Naive thymus-derived CD8-positive, alpha-beta T cell (primary cell): Measurements from ENCODE around the gene ZNF217. TPM values are rescaled to one million over a fixed set of nuclear protein-coding genes. Genes with fewer than 3 reads are reported as not detected.
"Not testable (repeated sequence)": the region's sequence is repeated elsewhere in the genome, so short reads cannot be mapped to it uniquely, and the experiment has no call there.

Source experiments
- ATAC-seq, 2 donors: fragments of 150-1000 bp; cut with Tn5 transposase in 1 of 2; sonication (Bioruptor Pico), chemical (Tn5 transposase) in 1 of 2; 1 replicate in 1 of 2; 2 replicates in 1 of 2; pipeline ENCODE4 v1.10.0; 2021; ENCODE audit warnings: mild to moderate bottlenecking in 2 of 2, moderate library complexity in 2 of 2
- POLR2A ChIA-PET: fragments of 350-600 bp; sonication (Branson Sonifier 250); formaldehyde crosslinking; loops from one replicate; lab custom pipeline; 2021; ENCODE audit warnings: antibody characterized with exemption; lab: Charles Lee
- DNase-seq, 10 donors: peaks; one replicate each; pipeline versions ENCODE4 v3.0.0 to v3.0.0-alpha.2; 2020 to 2022
- H3K27ac Mint-ChIP-seq, 10 donors: one replicate each; pipeline ENCODE4 v1.8.0; 2020 to 2022; ENCODE audit warnings: mild to moderate bottlenecking in 10 of 10, mixed read lengths in 10 of 10, moderate library complexity in 4 of 10, inconsistent platforms in 1 of 10
- H3K27me3 Mint-ChIP-seq, 5 donors: one replicate each; pipeline ENCODE4 v1.8.0; 2021 to 2022; ENCODE audit warnings: mixed read lengths in 5 of 5
- H3K36me3 Mint-ChIP-seq, 3 donors: one replicate each; pipeline ENCODE4 v1.8.0; 2020 to 2022; ENCODE audit warnings: mixed read lengths in 3 of 3, mild to moderate bottlenecking in 2 of 3, inconsistent platforms in 1 of 3
- H3K4me1 Mint-ChIP-seq, 4 donors: one replicate each; pipeline ENCODE4 v1.8.0; 2021 to 2022; ENCODE audit warnings: mixed read lengths in 4 of 4
- H3K4me3 Mint-ChIP-seq, 10 donors: one replicate each; pipeline ENCODE4 v1.8.0; 2020 to 2022; ENCODE audit warnings: mild to moderate bottlenecking in 10 of 10, mixed read lengths in 10 of 10, moderate library complexity in 6 of 10, inconsistent platforms in 1 of 10
- H3K9me3 Mint-ChIP-seq, 9 donors: one replicate each; pipeline ENCODE4 v1.8.0; 2020 to 2022; ENCODE audit warnings: mixed read lengths in 9 of 9, mild to moderate bottlenecking in 3 of 9, inconsistent platforms in 1 of 9, moderate library complexity in 1 of 9
- polyA plus RNA-seq, 3 donors: library from polyadenylated mRNA; unstranded; fragments of 300-500 nt; fragmentation: Illumina TruSeq; gene quantifications; one replicate each; pipeline ENCODE4 v1.2.3, GENCODE V29; 2021
- total RNA-seq, 8 experiments: library from RNA in 2 of 8; stranded (reverse) in 2 of 8; gene quantifications; one replicate each; pipeline ENCODE4 v1.2.3 and lab custom pipeline; 2021 to 2026

Gene ZNF217
- total and polyA plus RNA-seq, 5 experiments from 2014 or later, result 21.5 to 101 (median 34.2) TPM

- POLR2A ChIA-PET, result no interaction called here
- H3K27ac Mint-ChIP-seq, result peak overlapping the region; percentile 65 to 99 (median 87)
- H3K4me3 Mint-ChIP-seq, result peak overlapping the region in 4 of 10 donors; percentile 9 to 38 (median 27)
- ATAC-seq, result no peak
- no peaks in the 10 kb centered on the region for H3K9me3 Mint-ChIP-seq
- DNase-seq, result no peak
- peaks cover 15 to 74% (median 64%) of the 10 kb centered on the region in 4 donors for H3K4me1 Mint-ChIP-seq
- no peaks in the 10 kb centered on the region for H3K27me3 Mint-ChIP-seq
- H3K36me3 Mint-ChIP-seq, result peaks cover 6 to 99% (median 42%) of the 10 kb centered on the region in 3 donors
These were observed 23.9 kb downstream of the ZNF217 start for GRCh38 chr20:53569606-53570307.

GRCh38 chr20:53569005-53569404 lies 24.6 kb downstream of the ZNF217 start:
- peaks cover 13 to 67% (median 57%) of the 10 kb centered on the region in 4 donors for H3K4me1 Mint-ChIP-seq
- no peaks in the 10 kb centered on the region for H3K27me3 Mint-ChIP-seq
- peaks cover 6 to 94% (median 36%) of the 10 kb centered on the region in 3 donors for H3K36me3 Mint-ChIP-seq
- peak overlapping the region in 9 of 10 donors; percentile 16 to 81 (median 62) for H3K27ac Mint-ChIP-seq
- POLR2A ChIA-PET, result no interaction called here
- H3K9me3 Mint-ChIP-seq, result no peaks in the 10 kb centered on the region
- no peak overlapping the region for H3K4me3 Mint-ChIP-seq
- ATAC-seq (no peak), DNase-seq (no peak)

- Mint-ChIP-seq H3K27me3 (no peaks in the 10 kb centered on the region), H3K9me3 (no peaks in the 10 kb centered on the region), H3K4me1 (peaks cover 15 to 64% (median 52%) of the 10 kb centered on the region in 4 donors), H3K4me3 (peak overlapping the region in 1 of 10 donors; percentile 4), H3K27ac (peak overlapping the region; percentile 22 to 92 (median 64)), H3K36me3 (peaks cover 6 to 92% (median 36%) of the 10 kb centered on the region in 3 donors)
- DNase-seq (no peak), ATAC-seq (no peak)
- POLR2A ChIA-PET, result no interaction called here
These were observed 25.3 kb downstream of the ZNF217 start for GRCh38 chr20:53568351-53568750.

GRCh38 chr20:53567379-53567917 lies 26.2 kb downstream of the ZNF217 start:
- ATAC-seq, result no peak
- H3K36me3 Mint-ChIP-seq, result peaks cover 6 to 83% (median 33%) of the 10 kb centered on the region in 3 donors
- peak overlapping the region in 6 of 10 donors; percentile 36 to 88 (median 72) for H3K27ac Mint-ChIP-seq
- no peak overlapping the region for H3K4me3 Mint-ChIP-seq
- POLR2A ChIA-PET, result interaction anchor here (0.6 to 0.9 kb wide), 3 partner anchors 341 to 427 kb away, joined by 3 read pairs; no protein-coding TSS in a partner anchor
- H3K4me1 Mint-ChIP-seq, result peaks cover 15 to 56% (median 43%) of the 10 kb centered on the region in 4 donors
- DNase-seq, result no peak
- H3K27me3 Mint-ChIP-seq, result no peaks in the 10 kb centered on the region
- H3K9me3 Mint-ChIP-seq, result no peaks in the 10 kb centered on the region

- H3K4me1 Mint-ChIP-seq, result peaks cover 12 to 48% (median 35%) of the 10 kb centered on the region in 4 donors
- DNase-seq, H3K27me3 Mint-ChIP-seq, H3K4me3 Mint-ChIP-seq, ATAC-seq, H3K9me3 Mint-ChIP-seq: not testable (repeated sequence)
- peaks cover 6 to 75% (median 26%) of the 10 kb centered on the region in 3 donors for H3K36me3 Mint-ChIP-seq
- POLR2A ChIA-PET, result interaction anchor here (0.6 to 0.7 kb wide), 2 partner anchors 8 to 428 kb away, joined by 3 to 5 read pairs; no protein-coding TSS in a partner anchor
- peak overlapping the region in 3 of 10 donors; percentile 8 to 65 (median 11) for H3K27ac Mint-ChIP-seq
These were observed 27.0 kb downstream of the ZNF217 start for GRCh38 chr20:53566623-53567022.

GRCh38 chr20:53565254-53565653 lies 28.4 kb downstream of the ZNF217 start:
- no peaks in the 10 kb centered on the region for H3K27me3 Mint-ChIP-seq
- POLR2A ChIA-PET, result interaction anchor here (0.8 kb wide), 1 partner anchor 11 kb away, joined by 3 read pairs; no protein-coding TSS in a partner anchor
- H3K36me3 Mint-ChIP-seq, result peaks cover 0 to 68% (median 20%) of the 10 kb centered on the region in 3 donors
- DNase-seq, result no peak
- H3K9me3 Mint-ChIP-seq, result no peaks in the 10 kb centered on the region
- H3K4me3 Mint-ChIP-seq, result no peak overlapping the region
- H3K27ac Mint-ChIP-seq, result peak overlapping the region in 7 of 10 donors; percentile 33 to 80 (median 56)
- no peak for ATAC-seq
- H3K4me1 Mint-ChIP-seq, result peaks cover 8 to 36% (median 24%) of the 10 kb centered on the region in 4 donors

GRCh38 chr20:53562104-53562764 lies 31.4 kb downstream of the ZNF217 start:
- Mint-ChIP-seq H3K36me3 (peaks cover 0 to 51% (median 8%) of the 10 kb centered on the region in 3 donors), H3K27ac (peak overlapping the region in 3 of 10 donors; percentile 16 to 59 (median 35)), H3K4me1 (peaks cover 4 to 17% (median 6%) of the 10 kb centered on the region in 4 donors)
- not testable (repeated sequence) for H3K9me3 Mint-ChIP-seq, DNase-seq, H3K27me3 Mint-ChIP-seq, H3K4me3 Mint-ChIP-seq, ATAC-seq
- POLR2A ChIA-PET, result interaction anchor here (0.7 kb wide), 2 partner anchors 8 to 271 kb away, joined by 3 to 6 read pairs; no protein-coding TSS in a partner anchor

GRCh38 chr20:53561505-53561904 lies 32.1 kb downstream of the ZNF217 start:
- DNase-seq (no peak), ATAC-seq (no peak)
- POLR2A ChIA-PET, result interaction anchor here (0.7 kb wide), 1 partner anchor 7 kb away, joined by 6 read pairs; no protein-coding TSS in a partner anchor
- Mint-ChIP-seq H3K9me3 (no peaks in the 10 kb centered on the region), H3K27me3 (no peaks in the 10 kb centered on the region), H3K4me1 (peaks cover 4 to 17% (median 6%) of the 10 kb centered on the region in 4 donors), H3K27ac (peak overlapping the region in 1 of 10 donors; percentile 19), H3K36me3 (peaks cover 0 to 43% (median 8%) of the 10 kb centered on the region in 3 donors), H3K4me3 (no peak overlapping the region)

- no peak for DNase-seq
- peaks cover 4 to 8% (median 6%) of the 10 kb centered on the region in 4 donors for H3K4me1 Mint-ChIP-seq
- POLR2A ChIA-PET, result no interaction called here
- H3K9me3 Mint-ChIP-seq, result no peaks in the 10 kb centered on the region
- no peak for ATAC-seq
- peaks cover 0 to 26% (median 0%) of the 10 kb centered on the region in 3 donors for H3K36me3 Mint-ChIP-seq
- H3K27me3 Mint-ChIP-seq, result no peaks in the 10 kb centered on the region
- no peak overlapping the region for H3K4me3 Mint-ChIP-seq
- peak overlapping the region in 4 of 10 donors; percentile 3 to 79 (median 68) for H3K27ac Mint-ChIP-seq
These were observed 33.8 kb downstream of the ZNF217 start for GRCh38 chr20:53559816-53560215.

- POLR2A ChIA-PET, result interaction anchor here (0.6 kb wide), 1 partner anchor 58 kb away, joined by 5 read pairs; no protein-coding TSS in a partner anchor
- Mint-ChIP-seq H3K4me1 (peaks cover 0 to 7% (median 2%) of the 10 kb centered on the region in 4 donors), H3K36me3 (peaks cover 0 to 19% (median 0%) of the 10 kb centered on the region in 3 donors), H3K27me3 (no peaks in the 10 kb centered on the region), H3K27ac (peak overlapping the region in 2 of 10 donors; percentile 19 to 73), H3K9me3 (no peaks in the 10 kb centered on the region), H3K4me3 (no peak overlapping the region)
- DNase-seq, result no peak
- ATAC-seq, result no peak
These were observed 36.5 kb downstream of the ZNF217 start for GRCh38 chr20:53557130-53557529.

- peak overlapping the region in 1 of 10 donors; percentile 19 for H3K27ac Mint-ChIP-seq
- H3K4me1 Mint-ChIP-seq, result peaks cover 0 to 7% (median 2%) of the 10 kb centered on the region in 4 donors
- H3K9me3 Mint-ChIP-seq, result no peaks in the 10 kb centered on the region
- ATAC-seq, result no peak
- POLR2A ChIA-PET, result interaction anchor here (0.6 kb wide), 1 partner anchor 58 kb away, joined by 5 read pairs; no protein-coding TSS in a partner anchor
- H3K27me3 Mint-ChIP-seq, result no peaks in the 10 kb centered on the region
- peaks cover 0 to 19% (median 0%) of the 10 kb centered on the region in 3 donors for H3K36me3 Mint-ChIP-seq
- no peak overlapping the region for H3K4me3 Mint-ChIP-seq
- no peak for DNase-seq
These were observed 37.3 kb downstream of the ZNF217 start for GRCh38 chr20:53556267-53556897.
